Activated CD8-positive, alpha-beta memory T cell treated with anti-CD3 and anti-CD28 coated beads, Interleukin-2, amount 50 U/mL, for 1 hour (primary cell): ENCODE data around the gene MAP2K5.

ENCODE experiments used
- DNase-seq: peaks from one replicate; pipeline ENCODE4 v3.0.0-alpha.2; 2020; ENCODE audit errors: extremely low read depth

MAP2K5 gene

DNA sequence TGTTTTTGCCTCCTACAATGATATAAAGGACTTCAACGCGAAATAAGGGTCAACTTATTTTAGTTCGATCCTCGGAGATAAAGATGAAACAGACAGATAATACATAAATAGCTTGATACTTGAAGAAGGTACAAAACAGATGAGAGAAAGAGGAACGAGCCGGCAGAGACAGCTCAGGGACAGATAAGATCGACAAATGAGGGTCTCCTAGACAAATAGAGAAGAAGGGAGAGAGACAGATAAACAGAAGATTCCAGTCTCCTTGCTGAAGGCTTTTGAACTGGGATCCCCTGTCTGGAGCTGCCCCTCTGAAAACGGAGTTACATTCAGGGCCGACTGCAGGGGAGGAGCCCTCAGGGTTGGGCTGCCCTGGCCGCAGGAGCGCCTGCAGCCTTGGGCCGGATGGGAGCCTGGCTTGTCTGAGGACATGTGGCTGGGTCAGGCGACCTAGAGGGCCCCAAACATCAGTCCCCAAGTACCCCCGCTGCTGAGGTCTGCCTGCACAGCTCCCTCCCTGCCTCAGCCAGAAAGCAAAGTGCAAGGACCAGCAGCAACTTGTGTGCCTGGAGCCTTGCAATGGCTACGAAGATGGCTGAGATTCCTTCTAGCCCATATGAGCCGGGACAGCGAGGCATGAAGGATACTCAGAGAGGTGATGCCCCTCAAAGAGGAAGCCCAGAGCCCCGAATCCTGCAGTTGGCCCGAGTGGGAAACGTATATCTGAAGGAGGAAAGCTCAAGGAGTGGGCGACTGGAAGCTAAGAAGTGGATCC lies 281.9 kb downstream of the MAP2K5 start:
- DNase-seq = no peak

DNA sequence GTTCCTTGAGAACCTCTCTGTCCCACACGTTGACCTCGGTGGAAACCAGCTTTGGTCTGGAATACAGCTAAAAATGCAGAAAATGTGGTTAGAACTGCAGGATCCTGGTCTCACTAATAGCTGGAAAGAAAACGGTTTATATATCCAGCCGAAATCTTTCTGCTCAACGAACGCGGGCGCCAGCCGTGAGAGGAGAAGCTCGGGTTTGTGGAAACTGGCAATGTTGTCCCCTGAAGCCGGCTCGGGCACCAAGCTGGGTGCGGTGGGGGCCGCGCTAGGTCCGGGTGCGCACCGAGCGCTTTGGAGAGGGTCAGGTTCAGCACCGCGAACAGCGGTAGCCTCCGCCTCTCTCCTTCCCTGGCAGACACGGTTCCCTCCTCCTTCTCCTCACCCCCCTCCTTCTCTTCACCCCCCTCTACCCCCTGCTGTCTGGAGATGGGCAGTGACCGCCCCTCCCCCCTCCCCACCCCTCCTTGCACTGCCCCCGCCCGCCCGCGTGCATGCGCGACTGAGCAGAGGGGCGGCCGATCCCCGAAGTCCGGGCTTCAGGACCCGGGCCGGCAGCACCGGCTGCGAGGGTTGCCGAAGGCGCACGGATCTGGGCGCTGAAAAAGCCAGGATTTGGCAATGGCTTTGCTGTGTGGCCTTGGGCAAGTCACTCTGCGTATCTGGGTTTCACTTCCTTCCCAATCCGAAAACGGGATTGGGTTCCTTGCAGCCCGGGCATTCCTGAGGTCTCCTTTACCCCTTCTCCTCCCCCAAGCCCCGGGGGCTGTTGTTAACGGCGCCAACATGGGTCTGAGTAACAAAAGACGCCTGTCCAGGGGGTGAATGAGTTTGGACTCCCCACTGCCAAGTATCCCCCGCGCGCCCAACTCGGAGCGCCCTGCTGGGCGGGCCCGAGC lies 282.7 kb downstream of the MAP2K5 start, which contains the start of gene SKOR1:
Gene SKOR1, plus strand, starts transcription at position 534 of the 905 bp plus-strand sequence. Its CDS starts 94 bp downstream, at position 628.
- DNase-seq = no peak

DNA sequence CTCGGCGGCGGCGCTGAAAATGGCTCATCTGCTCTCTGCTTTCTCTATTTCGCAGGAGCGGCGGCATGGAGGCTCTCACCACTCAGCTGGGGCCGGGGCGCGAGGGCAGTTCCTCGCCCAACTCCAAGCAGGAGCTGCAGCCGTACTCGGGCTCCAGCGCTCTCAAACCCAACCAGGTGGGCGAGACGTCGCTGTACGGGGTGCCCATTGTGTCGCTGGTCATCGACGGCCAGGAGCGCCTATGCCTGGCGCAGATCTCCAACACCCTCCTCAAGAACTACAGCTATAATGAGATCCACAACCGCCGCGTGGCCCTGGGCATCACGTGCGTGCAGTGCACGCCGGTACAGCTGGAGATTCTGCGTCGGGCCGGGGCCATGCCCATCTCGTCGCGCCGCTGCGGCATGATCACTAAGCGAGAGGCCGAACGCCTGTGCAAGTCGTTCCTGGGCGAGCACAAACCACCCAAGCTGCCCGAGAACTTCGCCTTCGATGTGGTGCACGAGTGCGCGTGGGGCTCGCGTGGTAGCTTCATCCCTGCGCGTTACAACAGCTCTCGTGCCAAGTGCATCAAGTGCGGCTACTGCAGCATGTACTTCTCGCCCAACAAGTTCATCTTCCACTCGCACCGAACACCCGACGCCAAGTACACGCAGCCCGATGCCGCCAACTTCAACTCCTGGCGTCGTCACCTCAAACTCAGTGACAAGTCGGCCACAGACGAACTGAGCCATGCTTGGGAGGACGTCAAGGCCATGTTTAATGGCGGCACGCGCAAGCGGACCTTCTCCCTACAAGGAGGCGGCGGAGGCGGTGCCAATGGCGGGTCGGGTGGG lies 283.6 kb downstream of the MAP2K5 start:
- no peak for DNase-seq

DNA sequence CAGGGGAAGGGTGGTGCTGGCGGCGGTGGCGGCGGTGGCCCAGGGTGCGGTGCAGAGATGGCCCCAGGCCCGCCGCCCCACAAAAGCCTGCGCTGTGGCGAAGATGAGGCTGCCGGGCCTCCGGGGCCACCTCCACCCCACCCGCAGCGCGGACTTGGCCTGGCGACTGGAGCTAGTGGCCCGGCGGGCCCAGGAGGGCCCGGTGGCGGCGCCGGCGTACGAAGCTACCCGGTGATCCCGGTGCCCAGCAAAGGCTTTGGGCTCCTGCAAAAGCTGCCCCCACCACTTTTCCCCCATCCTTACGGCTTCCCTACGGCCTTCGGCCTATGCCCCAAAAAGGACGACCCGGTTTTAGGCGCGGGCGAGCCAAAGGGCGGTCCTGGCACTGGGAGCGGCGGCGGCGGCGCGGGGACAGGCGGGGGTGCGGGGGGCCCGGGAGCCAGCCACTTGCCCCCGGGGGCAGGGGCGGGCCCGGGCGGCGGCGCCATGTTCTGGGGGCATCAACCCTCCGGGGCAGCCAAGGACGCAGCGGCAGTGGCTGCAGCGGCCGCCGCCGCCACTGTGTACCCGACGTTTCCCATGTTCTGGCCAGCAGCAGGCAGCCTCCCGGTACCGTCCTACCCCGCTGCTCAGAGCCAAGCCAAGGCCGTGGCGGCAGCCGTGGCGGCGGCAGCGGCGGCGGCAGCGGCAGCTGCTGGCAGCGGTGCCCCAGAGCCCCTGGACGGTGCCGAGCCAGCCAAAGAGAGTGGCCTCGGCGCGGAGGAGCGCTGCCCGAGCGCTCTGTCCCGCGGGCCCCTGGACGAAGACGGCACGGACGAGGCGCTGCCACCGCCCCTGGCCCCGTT lies 284.4 kb downstream of the MAP2K5 start:
- no peak for DNase-seq

DNA sequence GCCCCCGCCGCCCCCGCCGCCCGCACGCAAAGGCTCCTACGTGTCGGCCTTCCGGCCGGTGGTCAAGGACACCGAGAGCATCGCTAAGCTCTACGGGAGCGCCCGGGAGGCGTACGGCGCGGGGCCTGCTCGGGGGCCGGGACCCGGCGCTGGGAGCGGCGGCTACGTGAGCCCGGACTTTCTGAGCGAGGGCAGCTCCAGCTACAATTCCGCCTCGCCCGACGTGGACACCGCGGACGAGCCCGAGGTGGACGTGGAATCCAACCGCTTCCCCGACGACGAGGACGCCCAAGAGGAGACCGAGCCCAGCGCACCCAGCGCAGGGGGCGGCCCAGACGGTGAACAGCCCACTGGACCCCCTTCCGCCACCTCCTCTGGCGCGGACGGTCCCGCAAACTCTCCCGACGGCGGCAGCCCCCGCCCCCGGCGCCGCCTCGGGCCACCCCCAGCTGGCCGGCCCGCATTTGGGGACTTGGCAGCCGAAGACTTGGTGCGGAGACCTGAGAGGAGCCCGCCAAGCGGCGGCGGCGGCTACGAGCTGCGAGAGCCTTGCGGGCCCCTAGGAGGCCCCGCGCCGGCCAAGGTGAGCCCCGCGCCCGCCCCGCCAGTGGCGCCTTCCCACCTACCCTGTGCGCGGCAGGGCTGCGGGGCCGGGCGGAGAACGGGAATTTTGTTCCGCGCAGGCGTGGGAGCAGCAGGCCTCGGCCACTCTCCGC lies 285.2 kb downstream of the MAP2K5 start:
- DNase-seq = no peak

DNA sequence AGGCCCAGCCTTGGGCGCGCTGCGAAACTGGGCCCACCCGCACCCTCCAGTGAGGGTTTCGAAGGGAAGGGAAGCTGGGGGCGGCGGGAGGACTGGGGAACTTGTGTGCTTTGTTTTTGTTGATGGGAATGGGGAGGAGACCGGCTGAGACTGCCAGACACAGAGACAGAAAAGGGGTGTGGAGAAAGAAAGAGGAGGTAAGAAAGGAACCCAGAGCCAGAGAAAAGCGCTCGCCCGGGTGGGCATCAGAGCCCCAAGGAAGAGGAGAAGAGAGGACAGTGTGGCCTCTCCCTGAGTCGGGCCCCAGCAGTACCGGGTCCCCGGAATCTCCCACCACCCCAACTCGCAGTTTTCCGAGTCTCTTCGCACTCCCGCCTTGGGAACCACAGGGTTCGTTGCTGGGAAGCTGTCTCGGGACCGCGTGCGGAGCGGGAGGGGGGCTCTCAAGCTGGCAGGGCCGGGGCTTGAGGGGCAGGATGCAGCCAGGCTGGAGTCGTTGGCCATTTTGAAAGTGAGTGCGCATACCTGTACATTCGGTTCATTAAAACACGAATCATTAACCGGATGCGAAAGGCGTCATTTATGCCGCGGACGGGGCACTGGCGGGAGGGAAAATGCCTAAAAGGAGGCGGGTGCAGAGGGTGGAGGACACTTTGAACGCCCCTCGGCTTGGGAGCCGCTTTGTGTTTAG lies 285.9 kb downstream of the MAP2K5 start:
- no peak for DNase-seq

DNA sequence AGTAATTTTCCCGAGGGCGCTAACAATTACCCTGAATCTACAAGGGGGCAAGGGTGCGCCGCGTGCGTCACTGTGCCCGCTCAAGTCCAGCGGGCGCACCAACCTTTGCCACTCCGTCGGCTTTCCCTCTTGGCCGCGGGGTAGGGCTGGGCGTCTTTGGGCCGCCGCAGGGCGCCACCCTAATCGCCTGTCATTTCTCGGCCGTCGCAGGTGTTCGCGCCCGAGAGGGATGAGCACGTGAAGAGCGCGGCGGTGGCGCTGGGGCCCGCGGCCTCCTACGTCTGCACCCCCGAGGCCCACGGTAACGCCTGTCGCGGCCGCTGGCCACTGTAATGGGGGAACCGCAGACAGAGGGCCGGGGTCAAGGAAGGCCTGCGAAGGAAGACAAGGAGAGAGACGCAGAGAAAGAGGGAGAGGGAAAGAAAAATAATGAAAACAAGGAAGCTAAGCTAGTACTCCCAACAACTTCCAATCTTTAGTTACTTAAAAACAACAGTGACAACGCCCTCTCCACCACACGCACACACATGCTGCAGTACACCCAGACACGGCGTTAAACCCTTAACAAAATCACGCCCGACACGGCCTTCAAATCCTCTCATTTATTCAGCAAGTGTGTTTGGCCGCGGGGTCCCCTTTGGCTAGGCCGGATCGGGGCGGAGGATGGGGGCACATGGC lies 286.6 kb downstream of the MAP2K5 start:
- DNase-seq = no peak

DNA sequence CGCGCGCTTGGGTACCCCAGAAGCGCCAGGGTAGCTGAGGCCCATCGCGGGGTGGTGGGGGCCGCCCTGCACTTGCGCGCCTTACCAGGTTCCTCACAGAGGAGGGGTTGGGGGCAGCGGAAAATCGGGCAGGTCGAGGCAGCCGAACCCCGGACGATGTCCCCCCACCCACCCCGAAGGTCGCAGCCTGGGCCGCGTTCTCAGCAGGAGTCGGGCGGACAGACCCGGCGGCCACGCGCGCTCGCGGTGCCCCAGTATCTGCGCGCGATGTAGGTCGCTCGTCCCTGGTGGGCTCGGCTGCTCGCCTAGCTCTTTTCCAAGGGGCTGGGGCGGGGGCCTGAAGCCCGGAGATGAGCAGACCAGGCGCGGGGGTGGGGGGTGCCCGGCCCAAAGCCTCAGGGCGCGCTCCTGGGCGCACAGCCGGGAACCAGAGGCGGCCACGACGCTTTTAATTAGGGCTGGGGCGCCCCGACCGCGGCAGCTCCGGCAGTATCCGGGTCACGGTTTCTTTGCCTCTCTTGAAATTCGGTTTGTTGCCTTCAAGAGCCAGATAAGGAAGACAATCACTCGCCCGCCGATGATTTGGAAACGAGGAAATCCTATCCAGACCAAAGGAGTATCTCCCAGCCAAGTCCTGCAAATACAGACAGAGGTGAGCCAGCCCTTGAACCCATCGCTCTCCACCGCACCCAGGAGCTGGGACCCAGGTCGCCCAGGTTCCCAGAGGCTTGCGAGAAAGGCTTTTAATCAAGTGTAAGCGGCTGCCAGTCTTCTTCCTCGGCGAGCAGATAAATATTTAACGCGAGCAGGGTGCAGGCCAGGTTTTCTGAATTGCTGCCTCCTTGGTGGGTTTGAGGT lies 287.4 kb downstream of the MAP2K5 start:
- no peak for DNase-seq

DNA sequence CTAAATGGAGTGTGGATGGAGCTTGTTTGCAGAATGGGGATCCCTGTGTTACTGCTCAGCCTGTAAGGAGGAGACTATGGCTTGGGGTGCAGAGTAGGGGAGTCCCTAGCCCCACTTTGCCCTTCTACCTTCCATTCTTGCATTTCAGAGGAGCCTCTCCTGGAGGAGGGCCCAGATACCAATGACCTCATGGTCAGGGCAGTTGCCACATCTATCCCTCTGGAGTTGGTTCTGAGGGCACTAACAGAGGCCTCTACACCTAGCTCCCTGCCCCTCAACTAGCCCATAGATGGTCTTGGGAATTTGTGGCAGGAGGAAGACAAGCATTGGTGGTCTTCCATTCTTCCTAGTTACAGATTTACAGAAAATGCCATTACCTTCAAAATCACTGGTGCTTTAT lies 288.9 kb downstream of the MAP2K5 start:
- DNase-seq = no peak

DNA sequence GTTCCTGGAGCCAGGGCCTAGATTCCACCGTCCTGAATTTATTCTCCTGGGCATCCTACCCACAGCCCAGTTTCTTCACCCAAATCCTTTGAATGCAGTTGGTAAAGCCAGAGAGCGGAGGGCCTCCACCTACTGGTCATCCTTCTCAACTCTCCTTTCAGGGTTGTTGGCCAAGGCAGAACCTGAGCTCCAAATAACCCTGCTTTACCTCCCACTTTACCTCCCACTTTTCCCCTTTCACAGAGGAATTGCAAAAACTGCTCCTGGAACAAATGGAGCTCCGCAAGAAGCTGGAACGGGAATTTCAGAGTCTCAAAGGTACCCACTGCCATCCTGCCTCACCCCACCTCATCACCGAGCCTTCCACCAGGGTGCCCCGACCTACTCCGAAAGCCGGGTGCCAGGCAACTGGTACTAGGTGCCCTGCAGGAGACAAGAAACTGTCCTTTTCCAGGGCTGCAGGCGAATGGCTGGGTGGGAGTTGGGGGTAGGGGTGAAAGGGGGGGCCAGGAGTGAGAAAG lies 289.6 kb downstream of the MAP2K5 start:
- no peak for DNase-seq

DNA sequence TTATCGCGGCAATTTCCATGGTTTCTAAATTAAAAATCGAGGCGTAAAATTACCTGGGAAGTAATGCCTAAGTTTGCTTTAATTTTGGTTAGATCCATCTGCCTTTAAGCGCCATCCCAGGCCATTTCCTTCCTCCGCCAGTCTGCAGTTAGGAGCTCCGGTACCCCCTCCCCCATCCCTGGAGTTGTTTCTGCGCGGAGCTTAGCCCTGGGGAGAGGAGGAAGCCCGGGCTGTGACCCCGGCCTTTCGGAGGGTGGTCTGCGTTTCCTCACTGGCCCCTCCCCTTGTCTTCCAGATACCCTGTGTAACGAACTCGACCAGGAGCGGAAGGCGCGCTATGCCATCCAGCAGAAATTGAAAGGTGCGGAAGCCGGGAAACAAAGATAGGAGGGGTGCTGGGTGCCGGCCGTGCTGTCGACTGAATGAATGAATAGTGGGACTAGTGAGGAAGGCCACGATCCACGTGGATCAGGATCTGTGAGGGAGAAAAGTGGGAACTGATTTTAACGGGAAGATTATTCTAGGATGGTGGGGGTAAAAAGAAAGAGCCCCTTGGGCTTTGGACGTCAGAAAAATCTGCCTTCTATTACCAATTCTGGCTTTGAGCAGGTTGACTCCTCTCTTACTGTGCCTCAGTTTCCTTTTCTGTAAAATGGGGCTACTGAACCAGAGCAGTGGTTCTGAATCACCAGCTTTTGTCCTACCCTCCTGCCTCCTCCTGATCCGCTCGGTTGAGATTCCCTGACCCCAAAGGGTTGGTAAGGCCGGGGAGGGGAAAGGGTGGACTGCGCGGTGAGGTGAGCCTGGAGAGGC lies 290.6 kb downstream of the MAP2K5 start:
- no peak for DNase-seq

DNA sequence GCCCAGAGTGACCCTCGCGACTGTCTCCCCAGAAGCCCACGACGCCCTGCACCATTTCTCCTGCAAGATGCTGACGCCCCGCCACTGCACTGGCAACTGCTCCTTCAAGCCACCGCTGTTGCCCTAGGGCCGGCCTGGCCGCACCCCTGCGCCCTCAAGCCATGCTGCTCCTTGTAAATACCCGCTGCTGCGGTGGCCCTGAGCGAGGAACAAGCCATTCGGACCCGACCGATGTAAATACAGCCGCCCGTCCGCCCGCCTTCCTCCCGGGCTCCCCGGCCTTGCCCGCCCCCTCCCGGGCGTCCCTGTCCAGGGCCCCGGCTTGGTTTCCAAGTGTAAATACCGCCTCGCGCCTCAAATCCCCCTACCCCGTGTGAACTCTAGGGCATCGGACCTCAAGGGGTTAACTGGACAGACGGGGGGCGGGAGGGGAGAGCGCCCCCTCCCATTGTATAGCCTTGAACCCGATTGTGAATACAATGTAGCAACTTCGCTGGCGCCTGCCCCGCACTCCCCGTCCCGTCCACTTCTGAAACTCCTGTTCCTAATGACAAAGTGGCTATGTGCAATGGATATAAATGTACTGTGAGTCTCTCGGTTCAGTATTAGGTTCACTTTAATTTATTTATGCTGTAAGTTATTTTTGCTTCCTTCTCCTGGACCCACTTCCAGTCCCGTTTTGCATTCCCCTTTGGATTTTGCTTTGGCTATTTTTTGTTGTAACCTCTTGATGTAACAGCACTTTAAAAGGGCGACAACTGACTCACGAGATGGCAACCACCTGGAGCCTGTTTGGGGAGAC lies 291.4 kb downstream of the MAP2K5 start:
- no peak for DNase-seq

DNA sequence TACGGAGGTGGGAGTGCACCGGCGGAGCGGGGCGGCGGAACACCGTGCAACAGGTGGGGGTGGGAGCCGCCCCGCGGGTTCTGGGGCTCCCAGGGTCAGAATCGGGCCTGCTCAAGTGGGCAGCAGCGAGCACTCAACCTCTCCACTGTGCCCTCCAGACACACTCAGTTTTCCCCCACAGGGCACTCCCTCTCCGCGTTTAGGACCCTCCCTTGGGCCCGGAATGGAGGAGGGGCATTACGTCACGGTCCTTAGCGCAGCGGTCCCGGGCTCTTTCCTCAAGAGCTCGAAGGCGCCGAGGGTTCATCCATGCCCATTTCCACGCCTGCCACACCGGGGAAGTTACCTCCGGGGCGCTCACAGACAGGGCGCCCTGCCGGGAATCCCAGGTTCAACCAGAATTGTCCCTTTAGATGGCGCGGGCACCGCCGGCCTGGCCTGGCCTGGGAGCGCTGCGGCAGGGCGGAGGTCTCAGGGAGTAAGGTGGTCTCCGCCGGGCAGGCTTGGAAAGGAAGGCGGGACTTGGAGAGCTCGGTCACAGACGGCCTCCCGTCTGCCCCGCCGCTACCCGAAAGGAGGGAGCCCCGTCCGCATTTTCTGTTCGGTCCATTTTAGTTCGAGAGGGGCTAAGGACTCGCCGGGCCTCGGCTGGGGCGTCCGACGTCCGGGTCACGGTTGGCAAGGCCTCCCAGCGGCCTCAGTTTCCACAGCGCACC lies 292.2 kb downstream of the MAP2K5 start:
- DNase-seq = no peak

DNA sequence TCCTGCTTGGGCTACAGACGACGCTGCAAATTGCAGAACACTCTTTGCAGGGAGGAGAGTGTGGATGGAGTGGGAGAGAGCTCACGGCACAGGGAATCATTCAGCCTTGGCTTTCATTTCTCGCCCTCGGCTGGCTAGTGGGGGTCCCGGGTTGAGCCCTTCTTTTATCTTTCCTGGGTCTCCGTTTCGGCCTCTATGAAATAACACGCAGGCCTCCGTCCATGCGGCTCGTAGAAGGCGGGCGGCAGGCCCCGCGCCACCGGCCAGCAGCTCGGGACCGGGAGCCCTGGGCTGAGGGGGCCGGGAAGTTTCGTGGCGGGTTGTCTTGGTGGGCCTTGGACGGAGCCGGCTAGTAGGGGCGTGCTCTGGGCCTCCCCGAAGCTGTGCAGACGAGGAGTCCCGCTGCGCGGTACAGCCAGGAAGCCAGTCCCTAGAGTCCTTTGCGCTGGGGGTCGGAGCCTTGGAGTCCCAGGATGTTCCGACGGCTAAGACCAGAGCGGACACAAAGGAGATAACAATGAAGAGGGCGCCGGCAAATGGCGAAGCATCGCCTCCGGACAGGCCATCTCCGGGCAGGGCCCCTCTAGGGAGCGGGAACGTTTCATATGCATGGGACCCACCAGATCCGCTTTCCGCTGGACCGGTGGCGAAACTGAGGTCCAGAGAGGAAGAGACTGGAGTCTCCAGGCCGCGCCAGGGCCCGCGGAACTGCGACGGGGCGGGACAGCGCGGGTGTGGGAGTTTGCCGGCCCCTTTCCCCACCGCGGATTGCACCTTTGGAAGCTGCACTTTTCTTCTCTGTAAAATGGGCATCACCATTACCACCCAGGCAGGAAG lies 293.0 kb downstream of the MAP2K5 start:
- no peak for DNase-seq

DNA sequence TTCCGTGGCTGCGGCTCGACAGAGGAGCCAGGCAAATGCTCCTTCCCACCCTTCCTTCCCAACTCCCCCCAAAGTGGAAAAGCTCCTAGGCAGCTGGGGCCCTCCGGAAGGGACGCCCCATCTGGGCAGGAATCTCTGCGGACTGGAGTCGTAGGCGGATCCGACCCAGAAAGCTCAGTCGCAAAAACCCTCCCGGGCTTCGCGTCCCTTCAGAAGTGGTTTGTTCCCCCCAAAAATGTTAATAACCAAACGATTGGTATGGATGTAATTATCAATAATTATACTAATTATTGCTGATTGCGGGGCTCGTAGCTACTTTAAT lies 293.6 kb downstream of the MAP2K5 start:
- DNase-seq = no peak
